DOHH2 (cell line): ENCODE data around the gene TRAK1.
A peak's percentile ranks its signal among the peaks of the same experiment; 100 is the strongest.

Experiments
- H3F3A ChIP-seq: fragments of 200-600 bp; sonication (generic), shearing (Covaris generic); 2 replicates; pipeline ENCODE4 v1.6.0; 2016; ENCODE audit warnings: antibody characterized with exemption, mild to moderate bottlenecking; ENCODE audit not compliant: control insufficient read depth, insufficient read depth
- H3K27ac ChIP-seq: fragments of 200-600 bp; sonication (generic); 2 replicates; pipeline ENCODE4 v1.5.1; 2014; ENCODE audit warnings: low read depth, mild to moderate bottlenecking, low read length, moderate library complexity
- H3K27me3 ChIP-seq: fragments of 200-600 bp; sonication (generic); 2 replicates; pipeline ENCODE4 v1.6.1; 2014; ENCODE audit warnings: mild to moderate bottlenecking, low read length, mixed read lengths; ENCODE audit not compliant: control insufficient read depth
- H3K36me3 ChIP-seq: fragments of 200-600 bp; sonication (generic); 2 replicates; pipeline ENCODE4 v1.6.1; 2014; ENCODE audit warnings: mild to moderate bottlenecking, low read length, moderate library complexity, mixed read lengths; ENCODE audit not compliant: control insufficient read depth
- H3K4me1 ChIP-seq: fragments of 200-600 bp; sonication (generic); 2 replicates; pipeline ENCODE4 v1.6.1; 2014; ENCODE audit warnings: mild to moderate bottlenecking, low read length, mixed read lengths; ENCODE audit not compliant: control insufficient read depth
- H3K4me2 ChIP-seq: fragments of 200-600 bp; sonication (generic); 2 replicates; pipeline ENCODE4 v1.6.0; 2014; ENCODE audit warnings: mild to moderate bottlenecking, low read length, moderate library complexity
- H3K4me3 ChIP-seq: fragments of 200-600 bp; sonication (generic); 2 replicates; pipeline ENCODE4 v1.5.1; 2014; ENCODE audit warnings: mild to moderate bottlenecking, low read length, mixed read lengths
- H3K79me2 ChIP-seq: fragments of 200-600 bp; sonication (generic); 2 replicates; pipeline ENCODE4 v1.6.1; 2014; ENCODE audit warnings: mild to moderate bottlenecking, low read length, mixed read lengths; ENCODE audit not compliant: control insufficient read depth
- H3K9me2 ChIP-seq: fragments of 200-600 bp; sonication (generic); replicated peaks from 2 replicates; pipeline ENCODE4 v1.6.1; 2014; ENCODE audit warnings: mild to moderate bottlenecking, low read length, mixed read lengths; ENCODE audit not compliant: control insufficient read depth
- H3K9me3 ChIP-seq: fragments of 200-600 bp; sonication (generic); 2 replicates; pipeline ENCODE4 v1.6.1; 2014; ENCODE audit warnings: antibody characterized with exemption, low read length, mixed read lengths; ENCODE audit not compliant: control insufficient read depth, insufficient read depth
- H4K20me1 ChIP-seq: fragments of 200-600 bp; sonication (generic); 2 replicates; pipeline ENCODE4 v1.6.0; 2014; ENCODE audit warnings: low read depth, mild to moderate bottlenecking, antibody characterized with exemption, low read length, moderate library complexity; ENCODE audit not compliant: control insufficient read depth, insufficient read depth
- CTCF ChIP-seq: fragments of 200-600 bp; sonication (generic); IDR thresholded peaks from one replicate; pipeline ENCODE4 v1.5.1; 2014; ENCODE audit warnings: antibody characterized with exemption, mild to moderate bottlenecking, low read depth, low read length; ENCODE audit not compliant: poor library complexity, severe bottlenecking
- EZH2phosphoT487 ChIP-seq: fragments of 200-600 bp; sonication (generic); IDR thresholded peaks from 2 replicates; pipeline ENCODE4 v1.6.1; 2017; ENCODE audit warnings: borderline replicate concordance, mild to moderate bottlenecking, antibody characterized with exemption, low read length, moderate library complexity, mixed read lengths

Gene TRAK1

GRCh38 chr3:42088803-42089530, 2.2 kb upstream of the TRAK1 start:
- H3K36me3 ChIP-seq: peaks cover 64% of the 10 kb centered on the region
- no peaks in the 10 kb centered on the region for H3K9me2 ChIP-seq
- H3K4me2 ChIP-seq: no peak overlapping the region
- TF ChIP-seq EZH2phosphoT487 (no peak), CTCF (no peak)
- no peaks in the 10 kb centered on the region for H3K27me3 ChIP-seq
- H3K9me3 ChIP-seq: peaks cover 10% of the 10 kb centered on the region; the same call in 1 of the 2 replicates
- H3K27ac ChIP-seq: no peak overlapping the region
- peaks cover 17% of the 10 kb centered on the region for H3F3A ChIP-seq
- peaks cover 88% of the 10 kb centered on the region for H3K79me2 ChIP-seq
- peaks cover 40% of the 10 kb centered on the region for H3K4me1 ChIP-seq
- H4K20me1 ChIP-seq: no peaks in the 10 kb centered on the region
- no peak overlapping the region for H3K4me3 ChIP-seq

- peaks cover 50% of the 10 kb centered on the region for H3K4me1 ChIP-seq
Measured at GRCh38 chr3:42092006-42092405, 849 bp downstream of the TRAK1 start.

GRCh38 chr3:42094128-42094527, 3.0 kb downstream of the TRAK1 start:
- Histone ChIP-seq H3K9me3 (peaks cover 10% of the 10 kb centered on the region; the same call in 1 of the 2 replicates), H3K9me2 (no peaks in the 10 kb centered on the region), H3K27ac (peak overlapping the region; percentile 30; the same call in 1 of the 2 replicates), H3K79me2 (peaks cover 84% of the 10 kb centered on the region), H3F3A (peaks cover 20% of the 10 kb centered on the region), H3K4me1 (peaks cover 65% of the 10 kb centered on the region), H3K36me3 (peaks cover 58% of the 10 kb centered on the region), H3K4me2 (peak overlapping the region; percentile 10; the same call in 1 of the 2 replicates), H4K20me1 (no peaks in the 10 kb centered on the region; the same call in 1 of the 2 replicates), H3K27me3 (no peaks in the 10 kb centered on the region), H3K4me3 (no peak overlapping the region)
- TF ChIP-seq CTCF (no peak), EZH2phosphoT487 (no peak)

More at GRCh38 chr3:42092006-42092405, 849 bp downstream of the TRAK1 start:
- Histone ChIP-seq H3K27ac (peak overlapping the region; percentile 60), H3F3A (peaks cover 17% of the 10 kb centered on the region), H3K9me2 (no peaks in the 10 kb centered on the region), H3K9me3 (peaks cover 10% of the 10 kb centered on the region; the same call in 1 of the 2 replicates), H3K4me3 (peak overlapping the region; percentile 22; the same call in 1 of the 2 replicates), H3K27me3 (no peaks in the 10 kb centered on the region), H4K20me1 (no peaks in the 10 kb centered on the region; the same call in 1 of the 2 replicates), H3K36me3 (peaks cover 76% of the 10 kb centered on the region), H3K79me2 (peaks cover 85% of the 10 kb centered on the region), H3K4me2 (peak overlapping the region; percentile 46)
- no peak for TF ChIP-seq EZH2phosphoT487
- TF ChIP-seq CTCF: no peak
